GM10248 (cell line): ENCODE data around the gene DPYD.

ENCODE experiments used
- CTCF ChIA-PET: fragments of 300-600 bp; sonication (Branson Sonifier 250); formaldehyde crosslinking; extraction: SDS; loops from one replicate; lab custom pipeline; 2021; ENCODE audit warnings: antibody characterized with exemption; lab: Yijun Ruan, JAX
- POLR2A ChIA-PET: fragments of 350-650 bp; sonication (Branson Sonifier 250); formaldehyde crosslinking; extraction: SDS; loops from one replicate; lab custom pipeline; 2020; ENCODE audit warnings: antibody characterized with exemption; lab: Yijun Ruan, JAX
- DNase-seq: peaks from one replicate; pipeline ENCODE4 v3.0.0; 2012; ENCODE audit errors: extremely low spot score
- TF ChIP-seq, protein P1 (sequence below): IDR thresholded peaks from 2 replicates; pipeline ENCODE4 v1.5.1; 2012; ENCODE audit warnings: mild to moderate bottlenecking, low read depth; ENCODE audit errors: extremely low read depth, missing control alignments, control extremely low read depth

Gene DPYD

DNA sequence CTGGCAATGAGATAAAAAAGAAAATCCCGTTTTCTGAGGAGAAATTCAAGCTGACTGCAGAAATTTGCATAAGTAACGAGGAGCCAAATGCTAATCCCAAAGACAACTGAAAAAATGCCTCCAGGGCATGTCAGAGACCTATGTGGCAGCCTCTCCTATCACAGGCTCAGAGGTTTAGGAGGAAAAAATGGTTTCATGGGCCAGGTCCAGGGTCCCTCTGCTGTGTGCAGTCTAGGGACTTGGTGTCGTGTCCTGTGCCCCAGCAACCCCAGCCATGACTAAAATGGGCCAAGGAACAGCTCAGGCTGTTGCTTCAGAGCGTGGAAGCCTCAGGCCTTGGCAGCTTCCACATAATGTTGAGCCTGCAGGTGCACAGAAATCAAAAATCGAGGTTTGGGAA lies 456.5 kb downstream of the DPYD start:
- CTCF ChIA-PET = interaction anchor here (1.2 to 1.4 kb wide), 2 partner anchors 8 to 11 kb away, joined by 3 read pairs; no protein-coding TSS in a partner anchor
- TF ChIP-seq, protein P1, sequence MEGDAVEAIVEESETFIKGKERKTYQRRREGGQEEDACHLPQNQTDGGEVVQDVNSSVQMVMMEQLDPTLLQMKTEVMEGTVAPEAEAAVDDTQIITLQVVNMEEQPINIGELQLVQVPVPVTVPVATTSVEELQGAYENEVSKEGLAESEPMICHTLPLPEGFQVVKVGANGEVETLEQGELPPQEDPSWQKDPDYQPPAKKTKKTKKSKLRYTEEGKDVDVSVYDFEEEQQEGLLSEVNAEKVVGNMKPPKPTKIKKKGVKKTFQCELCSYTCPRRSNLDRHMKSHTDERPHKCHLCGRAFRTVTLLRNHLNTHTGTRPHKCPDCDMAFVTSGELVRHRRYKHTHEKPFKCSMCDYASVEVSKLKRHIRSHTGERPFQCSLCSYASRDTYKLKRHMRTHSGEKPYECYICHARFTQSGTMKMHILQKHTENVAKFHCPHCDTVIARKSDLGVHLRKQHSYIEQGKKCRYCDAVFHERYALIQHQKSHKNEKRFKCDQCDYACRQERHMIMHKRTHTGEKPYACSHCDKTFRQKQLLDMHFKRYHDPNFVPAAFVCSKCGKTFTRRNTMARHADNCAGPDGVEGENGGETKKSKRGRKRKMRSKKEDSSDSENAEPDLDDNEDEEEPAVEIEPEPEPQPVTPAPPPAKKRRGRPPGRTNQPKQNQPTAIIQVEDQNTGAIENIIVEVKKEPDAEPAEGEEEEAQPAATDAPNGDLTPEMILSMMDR = no peak
- POLR2A ChIA-PET = no interaction called here
- no peak for DNase-seq

DNA sequence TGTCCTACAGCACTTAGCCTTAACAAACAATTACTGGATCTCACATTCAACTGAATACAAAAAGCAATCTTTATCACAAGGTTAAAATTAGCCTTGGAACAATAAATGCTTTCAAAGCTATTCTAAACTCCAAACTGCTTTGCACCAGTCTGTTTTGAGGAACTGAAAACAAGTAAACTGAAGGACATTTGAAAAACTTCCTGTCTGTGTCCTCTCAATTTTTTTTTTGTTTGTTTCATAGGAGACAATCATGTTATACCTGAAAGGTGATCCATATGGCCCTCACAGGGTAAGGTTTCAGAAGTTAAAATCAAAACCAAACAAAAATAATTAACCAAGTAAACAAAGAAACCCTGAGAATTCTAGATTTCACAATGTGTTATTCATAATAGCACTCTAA lies 459.1 kb downstream of the DPYD start:
- POLR2A ChIA-PET = no interaction called here
- TF ChIP-seq, protein P1 = no peak
- CTCF ChIA-PET = interaction anchor here (0.9 kb wide), 1 partner anchor 333 kb away, joined by 3 read pairs; no protein-coding TSS in a partner anchor
- peak; percentile 14 for DNase-seq

DNA sequence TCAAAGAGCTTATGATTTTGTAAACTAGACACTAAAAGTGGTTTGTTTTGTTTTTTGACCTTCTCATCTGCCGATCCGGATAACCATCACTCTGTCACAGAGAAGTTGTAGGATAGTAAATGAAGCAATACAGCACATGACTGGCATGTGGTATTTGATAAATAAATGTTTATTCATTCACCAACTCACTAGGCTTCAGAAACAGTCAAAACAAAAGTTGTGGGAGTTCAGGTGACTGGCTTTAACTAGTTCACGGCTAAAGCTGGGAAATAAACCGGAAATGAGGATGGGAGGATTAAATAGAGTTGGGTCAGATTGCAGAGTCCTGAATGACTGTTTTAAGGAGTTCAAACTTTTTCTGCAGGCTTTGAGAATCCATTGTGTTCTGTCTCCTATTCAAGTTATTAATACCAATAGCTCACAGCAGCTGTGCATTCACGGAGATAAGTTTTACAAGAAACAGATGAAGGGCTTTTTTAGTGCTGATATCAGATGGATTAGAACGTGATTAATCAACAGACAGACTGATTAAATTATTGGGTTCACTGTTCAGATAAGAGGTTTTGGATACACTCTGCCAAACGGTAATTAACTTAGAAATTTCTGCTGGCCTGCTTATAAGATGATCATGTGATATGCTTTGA lies 463.3 kb downstream of the DPYD start:
- POLR2A ChIA-PET = no interaction called here
- DNase-seq = no peak
- CTCF ChIA-PET = interaction anchor here (0.9 to 1.6 kb wide), 5 partner anchors 9 to 26 kb away, joined by 3 to 4 read pairs (median 3); no protein-coding TSS in a partner anchor
- TF ChIP-seq, protein P1 = no peak

DNA sequence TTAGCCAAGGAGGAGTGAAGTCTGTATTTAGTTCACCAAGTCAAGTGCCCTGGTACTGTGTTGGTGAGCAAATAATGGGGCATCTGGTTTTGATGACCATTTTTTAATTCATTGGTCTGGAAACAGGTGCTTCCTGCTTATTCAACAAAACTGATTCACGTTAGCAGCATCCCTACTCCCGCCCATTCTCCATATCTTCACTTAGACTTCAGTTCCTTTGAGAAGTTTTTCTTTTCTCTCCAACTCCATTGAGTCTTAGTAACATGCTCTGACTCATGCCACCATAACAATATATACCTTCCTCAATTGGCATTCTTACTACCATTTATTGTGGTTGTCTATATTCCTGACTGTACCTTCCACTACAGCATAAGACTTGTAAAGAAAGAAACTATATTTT lies 468.9 kb downstream of the DPYD start:
- TF ChIP-seq, protein P1 = no peak
- ChIA-PET POLR2A (no interaction called here), CTCF (no interaction called here)
- no peak for DNase-seq

DNA sequence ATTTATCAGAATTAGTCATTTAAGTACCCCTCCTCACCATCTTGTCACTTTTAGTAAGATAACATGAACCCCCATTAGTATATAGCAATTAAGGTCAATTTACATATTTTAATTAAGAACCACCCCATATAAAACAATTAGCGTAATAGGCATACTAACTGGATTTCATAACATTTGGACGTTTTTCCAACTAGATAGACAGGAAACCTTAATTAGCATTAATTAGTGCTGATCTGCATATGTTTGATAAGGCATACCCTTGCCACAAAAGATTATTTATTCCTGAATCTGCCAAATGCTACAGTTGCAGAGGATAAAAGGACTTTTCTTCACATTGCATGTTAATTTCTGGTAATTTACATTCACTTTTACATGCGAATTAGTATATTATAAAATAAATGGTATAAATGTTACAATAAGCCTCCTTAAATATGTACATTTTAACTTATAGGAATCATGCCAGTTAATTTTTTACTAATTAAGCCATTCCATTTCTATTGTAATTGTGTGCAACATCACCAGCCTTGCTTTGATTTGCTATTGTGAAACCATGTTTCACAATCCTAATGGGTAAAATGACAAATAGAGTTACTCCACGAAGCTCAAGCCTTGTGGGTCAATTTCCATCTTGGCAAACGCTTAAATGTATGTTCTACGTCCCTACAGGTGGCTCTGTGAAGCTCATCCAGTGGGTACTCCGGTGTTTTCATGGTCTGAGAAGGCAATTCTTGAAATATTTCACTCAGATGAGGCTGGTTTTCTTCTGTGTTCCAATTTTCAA lies 469.6 kb downstream of the DPYD start:
- ChIA-PET POLR2A (no interaction called here), CTCF (no interaction called here)
- DNase-seq = no peak
- TF ChIP-seq, protein P1 = no peak

DNA sequence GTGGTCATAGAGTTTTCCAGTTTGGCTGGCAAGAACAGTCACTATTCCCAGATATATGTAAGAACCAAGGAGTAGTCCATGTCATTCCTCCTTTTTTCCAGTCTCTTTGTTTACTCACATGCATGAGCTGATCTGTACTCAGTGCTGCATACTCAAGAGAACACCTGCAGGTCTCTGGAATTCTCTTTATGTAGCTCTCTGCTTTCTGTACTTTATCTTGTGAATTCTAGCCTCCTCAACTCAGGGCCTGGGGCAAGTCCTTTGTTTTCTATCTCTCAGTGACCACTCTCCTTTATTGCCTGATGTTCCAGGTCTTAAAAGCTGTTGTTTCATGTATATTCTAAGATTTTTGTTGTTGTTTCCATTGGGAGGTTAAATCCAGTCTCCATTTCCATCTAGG lies 478.9 kb downstream of the DPYD start:
- CTCF ChIA-PET = interaction anchor here (1.0 to 1.8 kb wide), 2 partner anchors 13 to 31 kb away, joined by 3 to 5 read pairs; no protein-coding TSS in a partner anchor
- no peak for DNase-seq
- TF ChIP-seq, protein P1 = no peak
- POLR2A ChIA-PET = no interaction called here
